Posterior cingulate gyrus (tissue), 11 donors: ENCODE data around the gene TP63.
A peak's percentile ranks its signal among the peaks of the same experiment; 100 is the strongest.
"Not testable (repeated sequence)": the region's sequence is repeated elsewhere in the genome, so short reads cannot be mapped to it uniquely, and the experiment has no call there.

Experiments
- DNase-seq, 10 donors: peaks; one replicate each; pipeline versions ENCODE4 v3.0.0 to v3.0.0-alpha.2; 2020 to 2021; ENCODE audit warnings: mixed read lengths in 3 of 10
- intact Hi-C: fragments of 100-400 bp; cut with DNase I; formaldehyde crosslinking; loops from one replicate; pipeline ENCODE4 v1.15.1; 2023

The TP63 gene

GRCh38 chr3:189631373-189631408, at the start of gene TP63:
TP63 (plus strand) TSS chr3:189631389; CDS start chr3:189631516, 127 bp downstream.
- DNase-seq = no peak
- intact Hi-C loops = no loop called here

GRCh38 chr3:189582179-189582578, 49.0 kb upstream of the TP63 start:
- DNase-seq = no peak
- intact Hi-C loops = no loop called here

- DNase-seq = no peak
- intact Hi-C loops = no loop called here
Measured at GRCh38 chr3:189584645-189585044, 46.5 kb upstream of the TP63 start.

- DNase-seq = no peak
- intact Hi-C loops = no loop called here
Measured at GRCh38 chr3:189586941-189587663, 44.1 kb upstream of the TP63 start.

- DNase-seq = no peak
- intact Hi-C loops = no loop called here
Measured at GRCh38 chr3:189587664-189588040, 43.5 kb upstream of the TP63 start.

- intact Hi-C loops = no loop called here
- DNase-seq = no peak
Measured at GRCh38 chr3:189588070-189588469, 43.1 kb upstream of the TP63 start.

GRCh38 chr3:189588475-189589178, 42.6 kb upstream of the TP63 start:
- intact Hi-C loops = no loop called here
- DNase-seq = no peak

GRCh38 chr3:189589179-189589569, 42.0 kb upstream of the TP63 start:
- no peak for DNase-seq
- intact Hi-C loops = no loop called here

GRCh38 chr3:189590223-189590622, 41.0 kb upstream of the TP63 start:
- DNase-seq = peak in 1 of 10 donors; percentile 65
- intact Hi-C loops = no loop called here

- intact Hi-C loops = no loop called here
- DNase-seq = no peak
Measured at GRCh38 chr3:189593581-189593980, 37.6 kb upstream of the TP63 start.

- peak in 2 of 10 donors; percentile 74 to 78 for DNase-seq
- intact Hi-C loops = not testable (repeated sequence)
Measured at GRCh38 chr3:189596078-189596979, 34.9 kb upstream of the TP63 start.

GRCh38 chr3:189597918-189598317, 33.3 kb upstream of the TP63 start:
- intact Hi-C loops = no loop called here

GRCh38 chr3:189598530-189599225, 32.5 kb upstream of the TP63 start:
- DNase-seq = no peak
- intact Hi-C loops = no loop called here

More at GRCh38 chr3:189597918-189598317, 33.3 kb upstream of the TP63 start:
- DNase-seq = no peak

GRCh38 chr3:189602471-189602870, 28.7 kb upstream of the TP63 start:
- DNase-seq = no peak
- intact Hi-C loops = no loop called here

- intact Hi-C loops = no loop called here
- DNase-seq = no peak
Measured at GRCh38 chr3:189605717-189606116, 25.5 kb upstream of the TP63 start.

- no peak for DNase-seq
- intact Hi-C loops = no loop called here
Measured at GRCh38 chr3:189606774-189607173, 24.4 kb upstream of the TP63 start.

GRCh38 chr3:189612641-189613040, 18.5 kb upstream of the TP63 start:
- DNase-seq, intact Hi-C loops: not testable (repeated sequence)

GRCh38 chr3:189613122-189613521, 18.1 kb upstream of the TP63 start:
- intact Hi-C loops = no loop called here
- peak in 1 of 10 donors; percentile 64 for DNase-seq

GRCh38 chr3:189621948-189622603, 9.1 kb upstream of the TP63 start:
- no peak for DNase-seq
- intact Hi-C loops = no loop called here

GRCh38 chr3:189622629-189623028, 8.6 kb upstream of the TP63 start:
- no peak for DNase-seq
- intact Hi-C loops = no loop called here

- DNase-seq = no peak
- intact Hi-C loops = no loop called here
Measured at GRCh38 chr3:189624130-189624529, 7.1 kb upstream of the TP63 start.
